Measurements from ENCODE around the gene MINK1. TPM values are rescaled to one million over a fixed set of nuclear protein-coding genes. Genes with fewer than 3 reads are reported as not detected.

MINK1 gene
- total and polyA plus RNA-seq, 2 of the 8 experiments (the other 6 are each of a cell fraction or from before 2014, with no cell fraction given) = 26.9 to 77.7 TPM

- Histone ChIP-seq H3K56ac (replicated peaks; ENCODE audit: insufficient read length, low read depth, low read length) (no peak overlapping the region), H3K79me2 (ENCODE audit: control insufficient read depth in 1 of 2, insufficient read depth in 2 of 2, low read length in 2 of 2) (peaks cover 8 to 50% of the 10 kb centered on the region in 2 experiments), H3K9ac (replicated peaks in 1 of 4; ENCODE audit: extremely low read depth in 1 of 4, low read depth in 3 of 4, low read length in 3 of 4) (peak overlapping the region; percentile 46 to 78 (median 63)), H3K27me3 (replicated peaks in 1 of 4; ENCODE audit: control insufficient read depth in 3 of 4, extremely low read depth in 1 of 4, insufficient read depth in 3 of 4, low read length in 3 of 4) (no peaks in the 10 kb centered on the region), H3K18ac (ENCODE audit: extremely low read depth, low read length) (no peak overlapping the region), H2AFZ (ENCODE audit: low read length) (no peak overlapping the region), H3K4ac (replicated peaks; ENCODE audit: insufficient read length, low read depth, low read length) (no peak overlapping the region), H3K4me2 (ENCODE audit: insufficient read depth in 1 of 2, low read depth in 2 of 2, low read length in 2 of 2) (peak overlapping the region; percentile 67 to 95), H2BK15ac (ENCODE audit: low read length) (no peak overlapping the region), H3K4me1 (replicated peaks in 1 of 4; ENCODE audit: control insufficient read depth in 3 of 4, insufficient read depth in 4 of 4, low read length in 3 of 4) (peaks cover 4 to 12% (median 7%) of the 10 kb centered on the region in 4 experiments), H4K91ac (replicated peaks; ENCODE audit: insufficient read length, low read length) (no peak overlapping the region), H3K23ac (ENCODE audit: insufficient read length) (no peak overlapping the region), H3K14ac (ENCODE audit: insufficient read length) (no peak overlapping the region), H3K23me2 (ENCODE audit: low read depth, low read length) (peaks cover 18% of the 10 kb centered on the region), H4K8ac (ENCODE audit: extremely low read depth, insufficient read depth, low read length) (no peak overlapping the region), H2BK12ac (ENCODE audit: low read depth, low read length) (no peak overlapping the region), H2AK5ac (ENCODE audit: low read depth, low read length) (no peak overlapping the region), H4K20me1 (replicated peaks in 1 of 2; ENCODE audit: control insufficient read depth in 1 of 2, insufficient read depth in 2 of 2, low read length in 2 of 2) (peaks cover 16 to 23% of the 10 kb centered on the region in 2 experiments), H2BK5ac (ENCODE audit: low read depth, low read length) (no peak overlapping the region), H2BK120ac (replicated peaks; ENCODE audit: low read depth, low read length) (no peak overlapping the region), H2BK20ac (ENCODE audit: low read length) (no peak overlapping the region), H3K9me3 (ENCODE audit: insufficient read depth in 2 of 2, low read depth in 1 of 2, low read length in 1 of 2) (no peaks in the 10 kb centered on the region), H3K4me3 (ENCODE audit: extremely low read depth in 1 of 4, insufficient read depth in 2 of 4, low read depth in 3 of 4, low read length in 4 of 4) (peak overlapping the region; percentile 73 to 97 (median 81)), H3K79me1 (ENCODE audit: low read depth, low read length) (peaks cover 2% of the 10 kb centered on the region; the same call in 1 of the 2 replicates), H3K27ac (ENCODE audit: low read depth, low read length) (peak overlapping the region; percentile 67), H3K36me3 (ENCODE audit: control insufficient read depth in 2 of 4, insufficient read depth in 4 of 4, low read length in 3 of 4) (peaks cover 8 to 42% (median 28%) of the 10 kb centered on the region in 4 experiments), H4K5ac (ENCODE audit: insufficient read length, low read depth, low read length) (no peak overlapping the region)
- 77% methylated on average over 16 of the region's 16 CpGs; no CpG with 5 or more reads in 1 of the 2 experiments for WGBS, 2 experiments (ENCODE audit: extremely low coverage in 1 of 2, insufficient coverage in 1 of 2, insufficient read length in 1 of 2, insufficient replicate concordance in 2 of 2, low coverage in 1 of 2, low lambda C conversion rate in 2 of 2, missing lambda C conversion rate in 1 of 2)
- DNase-seq (ENCODE audit: low read depth in 1 of 2, low spot score in 2 of 2) (no peak), FAIRE-seq (no peak)
- POLR2A ChIA-PET (ENCODE audit: partially characterized antibody) = interaction anchor here (1.0 to 32.4 kb wide), 18 partner anchors 1 to 242 kb away, joined by 3 to 987 read pairs (median 10); partner anchors contain the start of genes C17orf107, CAMTA2, ENO3 and GP1BA
- 0 out of 2 replicates have a peak, but pooled peaks have one; percentile 11 for TF ChIP-seq SP4 (IDR thresholded peaks at IDR 0.05; ENCODE audit: low read length)
- 0 out of 2 replicates have a peak, but pooled peaks have one; percentile 14 for TF ChIP-seq ATF2 (IDR thresholded peaks at IDR 0.05; ENCODE audit: low read length)
- TF ChIP-seq MAFK (IDR thresholded peaks at IDR 0.05; ENCODE audit: low read depth, low read length) = no peak
- TF ChIP-seq CTCF (IDR thresholded peaks at IDR 0.05; ENCODE audit: control extremely low read depth in 1 of 3, insufficient read depth in 1 of 3, low read depth in 1 of 3, low read length in 3 of 3) = no peak
- TF ChIP-seq EGR1 (IDR thresholded peaks at IDR 0.05; ENCODE audit: borderline replicate concordance, low read depth, low read length) = no peak
- peak in 1 of 2 experiments; percentile 32; a peak in 1 of 3 replicates for TF ChIP-seq POLR2A (IDR thresholded peaks at IDR 0.05; ENCODE audit: control extremely low read depth in 1 of 2, low read depth in 2 of 2, low read length in 2 of 2)
- CTCF ChIA-PET (ENCODE audit: partially characterized antibody) = interaction anchor here (0.7 to 1.5 kb wide), 3 partner anchors 11 to 37 kb away, joined by 3 to 5 read pairs (median 4); no protein-coding TSS in a partner anchor
These were observed 113.3 kb downstream of the MINK1 start for GRCh38 chr17:4946312-4946976.
